PFSK-1 (cell line): ENCODE measurements around the gene CTNNAL1.

Experiments used
- POLR2AphosphoS5 ChIP-seq: IDR thresholded peaks from 2 replicates; pipeline ENCODE4 v1.6.1; 2012; ENCODE audit warnings: low read depth, mild to moderate bottlenecking, control low read depth, low read length, moderate library complexity
- SIN3A ChIP-seq: IDR thresholded peaks from 2 replicates; pipeline ENCODE4 v1.6.1; 2012; ENCODE audit warnings: mild to moderate bottlenecking, low read length, moderate library complexity, borderline replicate concordance; ENCODE audit not compliant: insufficient read depth
- TAF1 ChIP-seq: IDR thresholded peaks from 2 replicates; pipeline ENCODE4 v1.6.1; 2012; ENCODE audit warnings: low read length, control low read depth, borderline replicate concordance; ENCODE audit not compliant: insufficient read depth
- TF ChIP-seq, protein P1 (sequence below), 2 experiments: IDR thresholded peaks; 2 replicates each; pipeline versions ENCODE4 v1.6.1 to v1.8.0; 2011 to 2012; ENCODE audit warnings: low read depth in 2 of 2, low read length in 2 of 2, control low read depth in 1 of 2, inconsistent platforms in 1 of 2, mild to moderate bottlenecking in 1 of 2, moderate library complexity in 1 of 2; ENCODE audit not compliant: insufficient read depth in 1 of 2

DNA sequence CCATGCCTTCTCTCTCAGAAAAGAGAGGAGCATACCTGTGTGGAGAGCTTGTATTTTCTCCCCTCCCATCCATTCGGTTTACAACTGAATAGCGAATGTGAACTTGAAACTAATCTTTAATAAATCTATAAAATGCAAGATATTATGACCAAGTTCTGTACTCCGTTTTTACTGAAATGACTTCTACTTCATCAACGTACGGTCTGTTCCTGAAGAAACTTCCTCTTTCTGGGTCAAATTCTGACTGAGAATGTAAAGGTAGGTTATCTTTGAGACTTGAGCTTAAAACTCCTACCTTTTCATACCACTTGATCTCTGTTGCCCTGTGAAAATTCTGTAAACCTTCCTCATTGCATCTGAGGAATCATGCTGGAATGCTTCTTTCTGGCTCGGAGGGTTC, 4.2 kb upstream of the CTNNAL1 start:
- TF ChIP-seq SIN3A (no peak), POLR2AphosphoS5 (no peak), TAF1 (no peak)
- TF ChIP-seq, protein P1, sequence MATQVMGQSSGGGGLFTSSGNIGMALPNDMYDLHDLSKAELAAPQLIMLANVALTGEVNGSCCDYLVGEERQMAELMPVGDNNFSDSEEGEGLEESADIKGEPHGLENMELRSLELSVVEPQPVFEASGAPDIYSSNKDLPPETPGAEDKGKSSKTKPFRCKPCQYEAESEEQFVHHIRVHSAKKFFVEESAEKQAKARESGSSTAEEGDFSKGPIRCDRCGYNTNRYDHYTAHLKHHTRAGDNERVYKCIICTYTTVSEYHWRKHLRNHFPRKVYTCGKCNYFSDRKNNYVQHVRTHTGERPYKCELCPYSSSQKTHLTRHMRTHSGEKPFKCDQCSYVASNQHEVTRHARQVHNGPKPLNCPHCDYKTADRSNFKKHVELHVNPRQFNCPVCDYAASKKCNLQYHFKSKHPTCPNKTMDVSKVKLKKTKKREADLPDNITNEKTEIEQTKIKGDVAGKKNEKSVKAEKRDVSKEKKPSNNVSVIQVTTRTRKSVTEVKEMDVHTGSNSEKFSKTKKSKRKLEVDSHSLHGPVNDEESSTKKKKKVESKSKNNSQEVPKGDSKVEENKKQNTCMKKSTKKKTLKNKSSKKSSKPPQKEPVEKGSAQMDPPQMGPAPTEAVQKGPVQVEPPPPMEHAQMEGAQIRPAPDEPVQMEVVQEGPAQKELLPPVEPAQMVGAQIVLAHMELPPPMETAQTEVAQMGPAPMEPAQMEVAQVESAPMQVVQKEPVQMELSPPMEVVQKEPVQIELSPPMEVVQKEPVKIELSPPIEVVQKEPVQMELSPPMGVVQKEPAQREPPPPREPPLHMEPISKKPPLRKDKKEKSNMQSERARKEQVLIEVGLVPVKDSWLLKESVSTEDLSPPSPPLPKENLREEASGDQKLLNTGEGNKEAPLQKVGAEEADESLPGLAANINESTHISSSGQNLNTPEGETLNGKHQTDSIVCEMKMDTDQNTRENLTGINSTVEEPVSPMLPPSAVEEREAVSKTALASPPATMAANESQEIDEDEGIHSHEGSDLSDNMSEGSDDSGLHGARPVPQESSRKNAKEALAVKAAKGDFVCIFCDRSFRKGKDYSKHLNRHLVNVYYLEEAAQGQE (IDR thresholded peaks at IDR 0.05; ENCODE audit: insufficient read depth in 1 of 2, low read depth in 2 of 2, low read length in 2 of 2), result no peak
